ENCODE data around the gene ASB11. TPM values are rescaled to one million over a fixed set of nuclear protein-coding genes. Genes with fewer than 3 reads are reported as not detected.
A peak's percentile ranks its signal among the peaks of the same experiment; 100 is the strongest.

The ASB11 gene
- total RNA-seq, 1 experiment from 2014 or later, result not detected

DNA sequence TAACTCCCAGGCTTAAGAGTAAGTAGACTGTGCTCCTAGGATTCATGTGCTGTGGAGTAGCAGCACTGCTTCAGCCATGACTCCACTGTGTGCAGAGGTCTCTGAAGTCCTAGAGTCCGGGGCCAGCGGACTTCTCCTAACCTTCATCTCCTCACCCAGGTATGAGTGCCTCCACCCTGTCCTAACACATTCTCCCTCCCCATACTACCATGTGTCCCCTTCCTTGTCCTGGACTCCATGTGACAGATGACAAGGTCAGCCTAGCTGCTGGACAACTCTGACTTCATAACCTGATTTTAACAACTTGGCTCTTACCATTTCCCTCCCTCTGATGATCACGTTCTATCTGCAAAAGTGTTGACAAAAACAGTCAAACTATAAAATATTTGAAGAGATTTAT, 16.7 kb downstream of the ASB11 start:
- no peak for DNase-seq
- intact Hi-C loops (cut with micrococcal nuclease; ENCODE audit: unreplicated experiment), result no loop called here
- no peaks in the 10 kb centered on the region for H3K9me3 Mint-ChIP-seq (ENCODE audit: low read depth, unreplicated experiment)
- H3K4me3 Mint-ChIP-seq (ENCODE audit: low read depth, unreplicated experiment), result no peak overlapping the region
- H3K4me1 Mint-ChIP-seq (ENCODE audit: low read depth, unreplicated experiment), result peaks cover 48% of the 10 kb centered on the region
- no peaks in the 10 kb centered on the region for H3K27me3 Mint-ChIP-seq (ENCODE audit: unreplicated experiment)
- TF ChIP-seq CTCF (IDR thresholded peaks at IDR 0.05; ENCODE audit: unreplicated experiment), result no peak
- CTCF ChIA-PET, result no interaction called here
- no TSS peak for BruUV-seq (replicated peaks)
- no peak overlapping the region for H3K27ac Mint-ChIP-seq (ENCODE audit: unreplicated experiment)
- no peaks in the 10 kb centered on the region for H3K36me3 Mint-ChIP-seq (ENCODE audit: insufficient read depth, unreplicated experiment)

- H3K4me1 Mint-ChIP-seq (ENCODE audit: low read depth, unreplicated experiment), result peaks cover 48% of the 10 kb centered on the region
- no peaks in the 10 kb centered on the region for H3K9me3 Mint-ChIP-seq (ENCODE audit: low read depth, unreplicated experiment)
- no peaks in the 10 kb centered on the region for H3K27me3 Mint-ChIP-seq (ENCODE audit: unreplicated experiment)
- TF ChIP-seq CTCF (IDR thresholded peaks at IDR 0.05; ENCODE audit: unreplicated experiment), result no peak
- peak overlapping the region; percentile 56 for H3K27ac Mint-ChIP-seq (ENCODE audit: unreplicated experiment)
- CTCF ChIA-PET, result no interaction called here
- no TSS peak for BruUV-seq (replicated peaks)
- no peak for DNase-seq
- no peak overlapping the region for H3K4me3 Mint-ChIP-seq (ENCODE audit: low read depth, unreplicated experiment)
- intact Hi-C loops (cut with micrococcal nuclease; ENCODE audit: unreplicated experiment), result no loop called here
- no peaks in the 10 kb centered on the region for H3K36me3 Mint-ChIP-seq (ENCODE audit: insufficient read depth, unreplicated experiment)
Observed at GRCh38 chrX:15298201-15298600, 17.2 kb downstream of the ASB11 start.

DNA sequence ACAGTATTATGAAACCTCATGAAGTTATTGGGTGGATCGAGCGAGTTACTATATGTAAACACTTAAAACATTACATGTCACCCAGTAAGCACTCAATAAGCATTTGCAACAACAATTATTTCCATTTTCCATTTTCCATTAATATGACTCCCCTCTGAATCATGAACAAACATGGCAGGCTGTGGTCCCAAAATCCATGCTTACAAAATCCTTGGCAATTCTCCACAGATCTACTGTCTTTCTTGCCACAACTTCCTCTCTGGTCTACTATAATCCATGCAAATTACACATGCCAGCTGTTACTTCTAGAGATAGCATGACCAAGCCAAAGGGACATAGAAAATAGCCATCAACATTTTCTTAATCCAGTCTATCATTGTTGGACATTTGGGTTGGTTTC, 22.0 kb downstream of the ASB11 start:
- CTCF ChIA-PET, result no interaction called here
- no peak overlapping the region for H3K27ac Mint-ChIP-seq (ENCODE audit: unreplicated experiment)
- H3K4me1 Mint-ChIP-seq (ENCODE audit: low read depth, unreplicated experiment), result peaks cover 17% of the 10 kb centered on the region
- H3K4me3 Mint-ChIP-seq (ENCODE audit: low read depth, unreplicated experiment), result no peak overlapping the region
- no TSS peak for BruUV-seq (replicated peaks)
- DNase-seq, result no peak
- no peak for TF ChIP-seq CTCF (IDR thresholded peaks at IDR 0.05; ENCODE audit: unreplicated experiment)
- H3K9me3 Mint-ChIP-seq (ENCODE audit: low read depth, unreplicated experiment), result no peaks in the 10 kb centered on the region
- H3K36me3 Mint-ChIP-seq (ENCODE audit: insufficient read depth, unreplicated experiment), result no peaks in the 10 kb centered on the region
- intact Hi-C loops (cut with micrococcal nuclease; ENCODE audit: unreplicated experiment), result no loop called here
- no peaks in the 10 kb centered on the region for H3K27me3 Mint-ChIP-seq (ENCODE audit: unreplicated experiment)

GRCh38 chrX:15292861-15293260, 22.6 kb downstream of the ASB11 start:
- no peaks in the 10 kb centered on the region for H3K36me3 Mint-ChIP-seq (ENCODE audit: insufficient read depth, unreplicated experiment)
- no peaks in the 10 kb centered on the region for H3K9me3 Mint-ChIP-seq (ENCODE audit: low read depth, unreplicated experiment)
- peaks cover 11% of the 10 kb centered on the region for H3K4me1 Mint-ChIP-seq (ENCODE audit: low read depth, unreplicated experiment)
- H3K27ac Mint-ChIP-seq (ENCODE audit: unreplicated experiment), result no peak overlapping the region
- no peaks in the 10 kb centered on the region for H3K27me3 Mint-ChIP-seq (ENCODE audit: unreplicated experiment)
- H3K4me3 Mint-ChIP-seq (ENCODE audit: low read depth, unreplicated experiment), result no peak overlapping the region
- no peak for TF ChIP-seq CTCF (IDR thresholded peaks at IDR 0.05; ENCODE audit: unreplicated experiment)
- no TSS peak for BruUV-seq (replicated peaks)
- no peak for DNase-seq
- intact Hi-C loops (cut with micrococcal nuclease; ENCODE audit: unreplicated experiment), result no loop called here
- CTCF ChIA-PET, result no interaction called here

- H3K27ac Mint-ChIP-seq (ENCODE audit: unreplicated experiment), result no peak overlapping the region
- no peaks in the 10 kb centered on the region for H3K4me1 Mint-ChIP-seq (ENCODE audit: low read depth, unreplicated experiment)
- DNase-seq, result no peak
- H3K36me3 Mint-ChIP-seq (ENCODE audit: insufficient read depth, unreplicated experiment), result no peaks in the 10 kb centered on the region
- no peak overlapping the region for H3K4me3 Mint-ChIP-seq (ENCODE audit: low read depth, unreplicated experiment)
- no peaks in the 10 kb centered on the region for H3K9me3 Mint-ChIP-seq (ENCODE audit: low read depth, unreplicated experiment)
- intact Hi-C loops (cut with micrococcal nuclease; ENCODE audit: unreplicated experiment), result no loop called here
- no peaks in the 10 kb centered on the region for H3K27me3 Mint-ChIP-seq (ENCODE audit: unreplicated experiment)
- no TSS peak for BruUV-seq (replicated peaks)
- TF ChIP-seq CTCF (IDR thresholded peaks at IDR 0.05; ENCODE audit: unreplicated experiment), result no peak
- CTCF ChIA-PET, result no interaction called here
Observed at GRCh38 chrX:15277604-15278003, 37.8 kb downstream of the ASB11 start.

Data from Calu3 (cell line).